KMS-11 (cell line): ENCODE measurements around the gene CCNE1.

ENCODE experiments used
- H2AFZ ChIP-seq: fragments of 200-600 bp; sonication (generic); 2 replicates; pipeline ENCODE4 v1.6.1; 2016; ENCODE audit warnings: antibody characterized with exemption, mixed run types, low read depth
- H3K27ac ChIP-seq: fragments of 200-600 bp; sonication (generic); 2 replicates; pipeline ENCODE4 v1.6.1; 2016; ENCODE audit warnings: mild to moderate bottlenecking, mixed run types
- H3K27me3 ChIP-seq: fragments of 200-600 bp; sonication (generic); 2 replicates; pipeline ENCODE4 v1.6.1; 2017; ENCODE audit warnings: mild to moderate bottlenecking, low read depth, mixed run types, moderate library complexity; ENCODE audit not compliant: insufficient read depth
- H3K36me3 ChIP-seq: fragments of 200-600 bp; sonication (generic); 2 replicates; pipeline ENCODE4 v1.6.1; 2017; ENCODE audit warnings: mild to moderate bottlenecking, mixed run types; ENCODE audit not compliant: insufficient read depth
- H3K4me1 ChIP-seq: fragments of 200-600 bp; sonication (generic); 2 replicates; pipeline ENCODE4 v1.6.1; 2016; ENCODE audit warnings: mild to moderate bottlenecking, low read depth, mixed run types; ENCODE audit not compliant: poor library complexity, severe bottlenecking
- H3K4me2 ChIP-seq: fragments of 200-600 bp; sonication (generic); 2 replicates; pipeline ENCODE4 v1.7.0; 2016; ENCODE audit warnings: mild to moderate bottlenecking, mixed run types
- H3K4me3 ChIP-seq: fragments of 200-600 bp; sonication (generic); IDR thresholded peaks from 2 replicates; pipeline ENCODE4 v1.6.1; 2017; ENCODE audit warnings: low read depth, low read length, mixed read lengths; ENCODE audit not compliant: insufficient read depth
- H3K79me2 ChIP-seq: fragments of 200-600 bp; sonication (generic); 2 replicates; pipeline ENCODE4 v1.6.1; 2016; ENCODE audit warnings: low read depth, mixed run types; ENCODE audit not compliant: insufficient read depth
- H3K9ac ChIP-seq: fragments of 200-600 bp; sonication (generic); 2 replicates; pipeline ENCODE4 v1.6.1; 2016; ENCODE audit warnings: mild to moderate bottlenecking, mixed run types
- H4K20me1 ChIP-seq: fragments of 200-600 bp; sonication (generic); 2 replicates; pipeline ENCODE4 v1.6.1; 2016; ENCODE audit warnings: mild to moderate bottlenecking, mixed run types; ENCODE audit not compliant: insufficient read depth
- TF ChIP-seq, protein P1 (sequence below): fragments of 200-600 bp; sonication (generic); conservative IDR thresholded peaks from 2 replicates; pipeline ENCODE4 v1.6.1; 2017; ENCODE audit warnings: low read depth, mild to moderate bottlenecking, antibody characterized with exemption, low read length, moderate library complexity, mixed read lengths

Gene CCNE1

DNA sequence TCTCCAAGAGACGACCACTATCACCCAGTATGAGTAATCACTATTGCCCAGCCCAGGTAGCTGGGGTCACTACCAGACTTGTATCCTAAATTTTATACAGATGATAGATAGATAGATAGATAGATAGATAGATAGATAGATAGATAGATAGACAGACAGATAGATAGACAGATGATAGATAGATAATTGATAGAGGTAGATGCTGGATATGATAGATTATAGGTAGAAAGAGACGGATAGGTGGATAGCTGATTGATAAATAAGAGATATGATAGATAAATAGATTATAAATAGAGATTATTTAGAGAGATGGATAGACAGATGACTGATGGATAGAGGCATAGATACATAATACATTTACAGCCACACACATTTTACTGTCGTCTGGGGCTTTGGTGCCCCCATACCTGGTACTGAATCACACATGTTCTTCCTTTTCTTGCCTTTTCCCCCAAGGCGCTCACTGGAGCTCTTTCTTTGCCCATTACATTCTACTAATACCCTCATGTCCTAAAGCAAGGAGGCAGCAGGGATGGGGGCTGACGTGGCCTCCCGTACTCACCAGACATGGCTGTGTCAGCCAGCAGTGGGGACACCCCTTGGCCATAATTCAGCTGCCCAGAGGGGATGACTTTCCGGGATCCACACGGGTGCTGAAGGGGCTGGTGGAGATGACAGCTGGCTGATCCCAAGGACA is 44.6 kb upstream of the CCNE1 start:
- no peaks in the 10 kb centered on the region for H3K36me3 ChIP-seq
- H4K20me1 ChIP-seq, result no peaks in the 10 kb centered on the region
- no peaks in the 10 kb centered on the region for H3K79me2 ChIP-seq
- H3K27me3 ChIP-seq, result no peaks in the 10 kb centered on the region
- H3K27ac ChIP-seq, result no peak overlapping the region
- TF ChIP-seq, protein P1, sequence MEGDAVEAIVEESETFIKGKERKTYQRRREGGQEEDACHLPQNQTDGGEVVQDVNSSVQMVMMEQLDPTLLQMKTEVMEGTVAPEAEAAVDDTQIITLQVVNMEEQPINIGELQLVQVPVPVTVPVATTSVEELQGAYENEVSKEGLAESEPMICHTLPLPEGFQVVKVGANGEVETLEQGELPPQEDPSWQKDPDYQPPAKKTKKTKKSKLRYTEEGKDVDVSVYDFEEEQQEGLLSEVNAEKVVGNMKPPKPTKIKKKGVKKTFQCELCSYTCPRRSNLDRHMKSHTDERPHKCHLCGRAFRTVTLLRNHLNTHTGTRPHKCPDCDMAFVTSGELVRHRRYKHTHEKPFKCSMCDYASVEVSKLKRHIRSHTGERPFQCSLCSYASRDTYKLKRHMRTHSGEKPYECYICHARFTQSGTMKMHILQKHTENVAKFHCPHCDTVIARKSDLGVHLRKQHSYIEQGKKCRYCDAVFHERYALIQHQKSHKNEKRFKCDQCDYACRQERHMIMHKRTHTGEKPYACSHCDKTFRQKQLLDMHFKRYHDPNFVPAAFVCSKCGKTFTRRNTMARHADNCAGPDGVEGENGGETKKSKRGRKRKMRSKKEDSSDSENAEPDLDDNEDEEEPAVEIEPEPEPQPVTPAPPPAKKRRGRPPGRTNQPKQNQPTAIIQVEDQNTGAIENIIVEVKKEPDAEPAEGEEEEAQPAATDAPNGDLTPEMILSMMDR, result no peak
- no peak overlapping the region for H3K4me3 ChIP-seq
- no peak overlapping the region for H3K4me2 ChIP-seq
- no peak overlapping the region for H2AFZ ChIP-seq
- H3K9ac ChIP-seq, result no peak overlapping the region
- H3K4me1 ChIP-seq, result no peaks in the 10 kb centered on the region

DNA sequence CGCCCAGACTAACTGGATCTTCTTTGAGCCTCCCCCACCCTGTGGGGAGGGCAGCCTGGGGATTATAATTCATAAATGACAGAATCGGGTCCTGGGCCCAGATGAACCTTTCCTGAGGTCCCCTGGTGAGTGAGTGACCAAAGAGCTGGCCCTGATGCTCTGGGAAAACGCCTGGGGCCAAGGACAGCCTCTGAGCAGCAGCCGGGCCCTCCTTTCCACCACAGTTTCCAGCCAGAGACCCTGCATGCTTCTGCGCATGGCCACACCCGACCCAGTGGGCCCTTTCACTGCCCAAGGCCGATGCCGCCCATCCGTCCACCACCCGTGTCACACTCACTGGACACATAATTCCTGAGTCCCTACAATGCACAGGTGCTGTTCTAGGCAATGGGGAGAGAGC is 43.6 kb upstream of the CCNE1 start:
- Histone ChIP-seq H3K27me3 (no peaks in the 10 kb centered on the region; the same call in 1 of the 2 replicates), H3K4me2 (no peak overlapping the region), H3K4me1 (no peaks in the 10 kb centered on the region), H2AFZ (no peak overlapping the region), H3K4me3 (no peak overlapping the region), H3K9ac (no peak overlapping the region), H3K36me3 (no peaks in the 10 kb centered on the region), H3K79me2 (no peaks in the 10 kb centered on the region), H4K20me1 (no peaks in the 10 kb centered on the region), H3K27ac (no peak overlapping the region)
- TF ChIP-seq, protein P1, result no peak

DNA sequence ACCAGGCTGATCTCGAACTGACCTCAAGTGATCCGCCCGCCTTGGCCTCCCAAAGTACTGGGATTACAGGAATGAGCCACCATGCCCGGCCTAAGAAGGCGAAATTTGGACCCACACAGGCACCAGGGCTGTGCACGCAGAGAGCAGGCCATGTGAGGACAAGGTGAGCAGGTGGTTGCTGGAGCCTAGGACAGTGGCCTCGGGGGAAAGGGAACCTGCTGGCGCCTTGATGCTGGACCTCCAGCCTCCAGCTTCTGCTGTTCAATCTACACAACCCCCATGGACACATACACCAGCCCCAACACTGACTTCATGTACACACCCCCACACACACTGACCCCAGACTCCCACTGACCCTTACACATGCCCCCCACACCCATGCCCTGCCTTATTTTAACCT is 41.8 kb upstream of the CCNE1 start:
- no peak overlapping the region for H2AFZ ChIP-seq
- TF ChIP-seq, protein P1, result no peak
- H3K4me3 ChIP-seq, result no peak overlapping the region
- H3K79me2 ChIP-seq, result no peaks in the 10 kb centered on the region
- no peaks in the 10 kb centered on the region for H4K20me1 ChIP-seq
- no peaks in the 10 kb centered on the region; the same call in 1 of the 2 replicates for H3K27me3 ChIP-seq
- no peaks in the 10 kb centered on the region for H3K36me3 ChIP-seq
- no peaks in the 10 kb centered on the region for H3K4me1 ChIP-seq
- H3K9ac ChIP-seq, result no peak overlapping the region
- no peak overlapping the region for H3K4me2 ChIP-seq
- no peak overlapping the region for H3K27ac ChIP-seq

DNA sequence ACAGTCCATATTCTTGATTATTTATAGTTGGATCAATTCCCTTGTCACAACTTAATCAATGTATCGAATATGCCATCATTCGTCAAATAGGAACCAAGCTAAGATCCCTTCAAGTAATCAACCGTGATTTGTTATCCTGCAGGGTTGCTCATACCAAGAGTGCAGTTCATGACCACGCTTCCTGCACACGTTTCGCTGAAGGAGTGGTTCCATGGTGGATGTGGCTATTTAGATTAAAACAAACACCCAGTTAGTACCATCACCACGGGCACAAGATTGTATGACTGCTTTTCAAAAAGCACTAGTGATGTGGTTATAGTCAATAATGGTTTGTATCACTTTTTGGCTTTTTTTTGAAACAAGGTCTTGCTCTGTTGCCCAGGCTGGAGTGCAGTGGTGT is 41.1 kb upstream of the CCNE1 start:
- TF ChIP-seq, protein P1, result no peak
- H3K36me3 ChIP-seq, result no peaks in the 10 kb centered on the region
- no peaks in the 10 kb centered on the region for H3K4me1 ChIP-seq
- H3K27ac ChIP-seq, result no peak overlapping the region
- H3K9ac ChIP-seq, result no peak overlapping the region
- no peaks in the 10 kb centered on the region for H3K79me2 ChIP-seq
- H3K4me3 ChIP-seq, result no peak overlapping the region
- no peaks in the 10 kb centered on the region; the same call in 1 of the 2 replicates for H3K27me3 ChIP-seq
- H2AFZ ChIP-seq, result no peak overlapping the region
- no peaks in the 10 kb centered on the region for H4K20me1 ChIP-seq
- H3K4me2 ChIP-seq, result no peak overlapping the region
